ENCODE data around the gene PUS7L. TPM values are rescaled to one million over a fixed set of nuclear protein-coding genes. Genes with fewer than 3 reads are reported as not detected.

The PUS7L gene
- total RNA-seq, 1 experiment from 2014 or later = 11.4 TPM

- POLR2A ChIA-PET = no interaction called here
- BruUV-seq (replicated peaks) = no TSS peak
- intact Hi-C loops (cut with micrococcal nuclease; ENCODE audit: unreplicated experiment) (no loop called here), in situ Hi-C loops (cut with HindIII; ENCODE audit: low pct_unique_long_range_greater_than_20kb, low sequenced_read_pairs) (no loop called here)
- CTCF ChIA-PET = no interaction called here
- H3K9me3 ChIP-seq (ENCODE audit: control insufficient read depth, insufficient read depth, low read depth, low read length) = no peaks in the 10 kb centered on the region
- no peak for ATAC-seq
- TF ChIP-seq CTCF (IDR thresholded peaks at IDR 0.05) (peak; percentile 21; the same call in 1 of the 2 replicates), POLR2AphosphoS5 (IDR thresholded peaks at IDR 0.05; ENCODE audit: low read depth, low read length) (no peak)
- no peak overlapping the region for H3K4me3 ChIP-seq (ENCODE audit: low read depth in 2 of 2, low read length in 2 of 2)
- no peaks in the 10 kb centered on the region for H3K4me1 ChIP-seq (ENCODE audit: control insufficient read depth, insufficient read depth, low read length)
- 0 out of 2 replicates have a peak, but pooled peaks cover 3% of the 10 kb centered on the region for H3K36me3 ChIP-seq (ENCODE audit: control insufficient read depth, insufficient read depth, low read length)
- H3K27ac ChIP-seq (ENCODE audit: low read length) = no peak overlapping the region
- no peak for DNase-seq (ENCODE audit: low read depth, low spot score)
- no peaks in the 10 kb centered on the region for H3K27me3 ChIP-seq (ENCODE audit: control insufficient read depth, insufficient read depth, low read length)
Observed at GRCh38 chr12:43733687-43734086, 24.9 kb downstream of the PUS7L start.

- BruUV-seq (replicated peaks) = no TSS peak
- CTCF ChIA-PET = no interaction called here
- no peaks in the 10 kb centered on the region for H3K9me3 ChIP-seq (ENCODE audit: control insufficient read depth, insufficient read depth, low read depth, low read length)
Observed at GRCh38 chr12:43730283-43730682, 28.3 kb downstream of the PUS7L start.

More at GRCh38 chr12:43730283-43730682, 28.3 kb downstream of the PUS7L start:
- in situ Hi-C loops (cut with HindIII; ENCODE audit: low pct_unique_long_range_greater_than_20kb, low sequenced_read_pairs) (no loop called here), intact Hi-C loops (cut with micrococcal nuclease; ENCODE audit: unreplicated experiment) (no loop called here)
- Histone ChIP-seq H3K27me3 (ENCODE audit: control insufficient read depth, insufficient read depth, low read length) (no peaks in the 10 kb centered on the region), H3K4me1 (ENCODE audit: control insufficient read depth, insufficient read depth, low read length) (no peaks in the 10 kb centered on the region), H3K27ac (ENCODE audit: low read length) (no peak overlapping the region), H3K4me3 (ENCODE audit: low read depth in 2 of 2, low read length in 2 of 2) (no peak overlapping the region), H3K36me3 (ENCODE audit: control insufficient read depth, insufficient read depth, low read length) (no peaks in the 10 kb centered on the region)
- TF ChIP-seq POLR2AphosphoS5 (IDR thresholded peaks at IDR 0.05; ENCODE audit: low read depth, low read length) (no peak), REST (IDR thresholded peaks at IDR 0.05; ENCODE audit: insufficient read depth in 1 of 2, low read depth in 2 of 2, low read length in 1 of 2) (no peak), SIN3A (IDR thresholded peaks at IDR 0.05; ENCODE audit: borderline replicate concordance, insufficient read depth, low read depth, low read length) (no peak), TCF7L2 (IDR thresholded peaks at IDR 0.05; ENCODE audit: low read depth, low read length) (no peak), CTCF (IDR thresholded peaks at IDR 0.05) (no peak)
- POLR2A ChIA-PET = no interaction called here
- no peak for DNase-seq (ENCODE audit: low read depth, low spot score)
- no peak for ATAC-seq

All from Panc1 (cell line).